GM18870 (cell line): ENCODE measurements around the gene CNKSR2.

Source experiments
- ATAC-seq: cut with Tn5 transposase; IDR thresholded peaks from one replicate; pipeline ENCODE4 v1.9.1; 2021; ENCODE audit warnings: moderate library complexity; ENCODE audit not compliant: unreplicated experiment

CNKSR2 gene

DNA sequence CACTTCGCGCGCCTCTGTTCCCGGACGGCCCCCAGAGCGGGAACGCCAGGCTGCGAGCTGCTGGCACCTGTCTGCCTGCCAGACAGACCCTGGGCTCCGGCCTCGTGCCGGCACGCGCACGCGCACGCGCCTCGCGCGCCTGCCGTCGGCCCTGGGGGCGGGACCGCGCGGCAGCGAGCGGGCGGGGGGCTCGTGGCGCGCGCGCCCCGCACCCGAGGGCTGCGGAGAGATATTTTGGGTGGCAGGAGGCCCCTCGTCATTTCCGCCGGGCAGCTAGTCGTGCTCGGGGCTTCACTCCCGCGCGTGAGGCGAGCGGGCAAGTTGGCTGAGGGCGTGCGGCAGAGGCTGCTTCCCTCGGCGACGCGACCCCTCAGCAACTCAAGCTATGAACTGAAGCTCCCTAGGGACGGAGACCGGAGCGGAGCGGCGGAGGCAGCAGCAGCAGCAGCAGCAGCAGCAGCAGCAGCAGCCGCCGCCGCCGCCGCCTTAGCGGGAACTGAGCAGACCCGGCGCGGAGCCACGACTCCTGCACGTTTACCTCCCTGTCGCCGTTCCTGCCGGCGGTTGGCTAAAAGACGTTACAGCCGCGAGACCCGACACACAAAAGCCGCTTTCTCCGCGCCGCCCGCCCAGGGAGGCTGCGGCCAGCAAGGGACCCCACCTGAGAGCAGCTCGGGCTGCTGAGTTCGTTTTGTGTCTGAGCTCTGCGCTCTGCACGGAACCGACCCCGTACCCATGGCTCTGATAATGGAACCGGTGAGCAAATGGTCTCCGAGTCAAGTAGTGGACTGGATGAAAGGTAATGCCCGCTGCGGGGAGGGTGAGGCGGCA, at the start of gene CNKSR2:
Gene CNKSR2, plus strand, starts transcription at position 256 of the 831 bp plus-strand sequence. Its CDS starts 480 bp downstream, at position 736.
- ATAC-seq = no peak

DNA sequence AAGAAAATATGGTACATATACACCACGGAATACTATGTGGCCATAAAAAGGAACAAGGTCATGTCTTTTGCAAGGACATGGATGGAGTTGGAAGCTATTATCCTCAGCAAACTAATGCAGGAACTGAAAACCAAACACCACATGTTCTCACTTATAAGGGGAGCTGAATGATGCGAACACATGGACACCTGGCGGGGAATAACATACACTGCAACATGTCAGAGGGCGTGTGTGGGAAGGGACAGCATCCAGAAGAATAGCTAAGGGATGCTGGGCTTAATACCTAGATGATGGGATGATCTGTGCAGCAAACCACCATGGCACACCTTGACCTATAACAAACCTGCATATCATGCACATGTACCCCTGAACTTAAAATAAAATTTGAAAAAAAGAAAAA, 19.5 kb upstream of the CNKSR2 start:
- no peak for ATAC-seq

DNA sequence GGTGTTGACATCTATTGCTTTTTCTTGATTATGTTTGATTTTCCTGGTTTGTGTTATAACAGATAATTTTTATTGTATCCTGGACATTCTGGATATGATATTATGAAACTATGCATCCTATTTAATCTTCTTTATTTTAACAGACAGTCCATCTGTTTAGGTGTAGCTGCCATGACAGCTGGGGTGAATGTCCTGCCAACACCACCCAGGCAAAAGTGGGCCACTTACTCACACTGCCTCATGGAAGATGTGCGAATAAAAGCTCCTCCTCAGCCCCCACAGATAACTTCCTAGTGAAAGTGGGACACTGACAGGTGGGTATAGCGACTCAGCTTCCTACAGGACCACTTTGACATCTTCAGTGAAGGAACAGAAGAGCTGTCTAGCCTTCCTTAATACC, 18.4 kb upstream of the CNKSR2 start:
- no peak for ATAC-seq

DNA sequence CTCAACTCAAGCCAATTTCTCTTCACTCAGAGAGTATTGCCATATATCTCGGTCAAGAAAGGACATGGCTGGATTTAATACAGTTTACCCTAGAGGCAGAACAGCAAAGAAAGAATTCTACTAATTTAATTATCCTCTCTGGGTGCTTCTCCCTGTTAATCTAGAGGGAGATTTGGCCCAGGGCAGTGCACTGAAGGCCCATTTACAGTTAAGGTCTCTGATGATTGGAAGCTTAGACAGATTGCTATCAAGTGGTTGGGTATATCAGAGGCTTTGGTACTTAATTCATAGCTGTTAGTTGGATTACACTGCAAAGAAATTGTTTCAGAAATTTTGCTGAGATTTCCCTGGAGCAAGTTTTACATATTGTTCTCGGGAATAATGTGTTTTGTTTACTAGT, 4.6 kb upstream of the CNKSR2 start:
- no peak for ATAC-seq

DNA sequence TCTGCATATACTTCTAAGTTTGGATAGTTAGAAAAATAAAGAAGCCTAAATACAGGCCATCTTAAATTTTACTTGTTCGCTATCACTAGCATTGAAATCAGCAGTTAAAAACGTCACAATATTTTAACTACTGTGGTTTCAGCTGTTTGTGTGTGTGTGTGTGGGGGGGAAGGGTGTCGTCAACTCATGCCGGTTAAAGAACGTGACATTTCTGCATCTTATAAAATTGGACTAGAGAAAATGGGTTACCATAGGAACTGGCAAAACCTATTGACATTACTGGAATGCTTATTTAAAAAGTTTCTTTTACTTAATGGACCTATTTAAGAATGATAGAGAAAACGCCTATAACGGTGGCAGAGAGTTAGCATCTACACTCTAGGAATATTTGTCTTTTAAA, 1.2 kb upstream of the CNKSR2 start:
- no peak for ATAC-seq

DNA sequence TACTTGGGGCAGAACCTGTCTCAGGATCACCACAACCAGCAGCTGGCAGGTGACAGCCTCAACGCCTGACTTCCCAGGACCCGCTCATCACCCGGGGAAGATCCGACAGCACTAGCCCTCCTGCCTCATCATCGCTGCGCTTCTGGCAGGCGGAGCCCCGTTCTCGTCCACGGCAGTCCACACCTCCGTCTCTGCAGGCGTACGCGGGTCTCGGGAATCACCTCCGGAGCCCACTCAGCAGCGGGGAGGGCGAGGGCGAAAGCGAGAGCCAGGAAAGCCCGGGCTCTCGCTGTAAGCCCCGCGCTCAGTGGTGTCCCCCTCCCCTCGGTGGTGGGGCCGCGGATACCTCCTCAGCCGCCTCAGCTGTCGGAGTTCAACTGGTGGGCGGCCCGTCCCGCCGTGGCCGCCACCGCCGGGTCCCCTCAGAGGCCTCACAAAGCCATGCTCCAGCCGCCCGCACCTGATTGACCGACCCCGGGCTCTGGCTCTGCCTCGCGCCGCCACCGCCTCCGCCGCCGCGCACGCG, 518 bp upstream of the CNKSR2 start:
- no peak for ATAC-seq

DNA sequence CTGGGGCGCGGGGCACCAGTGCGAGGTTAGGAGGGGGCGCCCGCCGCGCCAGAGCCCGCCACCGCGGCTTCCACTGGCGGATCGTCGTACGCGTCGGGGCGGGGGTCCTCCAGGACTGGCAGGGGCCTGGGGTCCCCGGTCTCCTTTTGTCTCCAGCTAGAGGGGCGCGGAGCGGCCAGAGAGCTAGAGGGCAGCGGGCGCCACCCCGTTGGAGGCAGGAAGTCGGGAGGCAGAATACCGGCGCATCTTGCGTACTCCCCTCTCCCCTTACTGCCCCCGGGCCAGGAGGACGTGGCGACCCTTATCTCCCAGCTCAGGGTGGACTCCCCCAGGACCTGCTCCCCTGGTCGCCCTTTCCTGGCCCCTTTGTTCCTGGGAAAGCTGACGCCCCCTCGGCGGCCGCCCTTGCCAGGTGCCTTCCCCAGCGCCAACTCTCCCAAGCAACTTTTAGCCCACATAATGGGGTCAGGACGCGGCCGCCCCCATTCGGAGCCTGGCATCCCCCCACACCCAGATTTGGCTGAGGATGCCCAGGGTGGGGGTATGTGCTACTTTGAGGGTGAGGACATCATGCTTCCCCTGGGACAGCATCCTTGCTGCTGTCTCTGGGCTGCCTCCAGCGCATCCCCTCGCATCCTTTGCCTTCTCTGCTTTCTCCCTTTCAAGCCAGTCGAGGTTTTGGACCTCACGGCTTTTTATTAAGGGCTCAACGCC, 933 bp downstream of the CNKSR2 start:
- ATAC-seq = no peak

DNA sequence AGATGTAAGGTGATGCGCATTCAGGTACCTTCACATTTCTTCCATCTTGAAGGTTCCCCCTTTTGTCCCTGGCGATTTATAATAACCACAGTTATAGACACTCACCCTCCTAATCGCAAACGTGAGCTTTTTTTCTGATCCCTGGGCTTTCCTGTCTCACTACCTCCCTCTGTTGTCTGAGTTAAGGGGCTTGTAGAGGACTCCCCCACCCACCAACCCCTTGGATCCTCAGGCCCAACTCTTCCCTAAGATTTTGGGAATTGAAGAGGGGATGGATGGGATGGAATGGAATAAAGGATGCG, 1.4 kb downstream of the CNKSR2 start:
- no peak for ATAC-seq

DNA sequence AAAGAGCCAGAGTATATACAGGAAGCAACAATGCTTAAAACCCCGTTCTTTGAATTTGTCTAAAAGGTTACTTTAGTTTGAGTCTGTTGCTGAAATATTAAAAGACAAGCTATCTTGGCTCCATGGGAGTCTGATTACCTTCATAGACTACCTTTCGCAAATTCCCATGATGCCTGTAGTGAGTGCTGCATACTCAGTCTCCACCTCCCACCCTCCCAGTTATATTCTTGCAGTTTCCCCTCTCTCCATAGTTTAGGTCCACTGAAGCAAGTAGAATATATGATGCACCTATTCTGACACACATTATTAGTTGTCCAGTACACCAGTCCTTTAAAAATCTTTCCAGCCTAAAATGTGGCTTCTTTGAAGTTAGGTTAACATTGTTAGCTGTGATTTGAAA, 2.4 kb downstream of the CNKSR2 start:
- no peak for ATAC-seq

DNA sequence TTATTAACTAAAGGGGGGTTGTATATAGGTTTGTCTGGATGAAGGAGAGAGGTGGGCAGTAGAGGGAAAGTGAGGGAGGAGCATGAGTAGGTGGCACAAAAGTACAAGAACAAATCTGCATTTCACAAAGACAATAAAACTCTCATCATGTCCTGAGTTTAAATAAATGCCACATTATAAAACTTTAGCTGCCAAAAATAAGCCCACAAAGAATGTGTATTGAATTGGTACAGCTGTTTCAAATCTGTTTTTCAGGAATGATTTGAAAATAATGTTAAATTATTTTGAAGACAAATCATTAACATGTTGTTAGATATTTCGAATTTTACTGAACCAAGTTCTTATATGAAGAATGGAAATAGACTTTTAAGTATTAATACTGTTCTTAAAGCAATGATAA, 5.8 kb downstream of the CNKSR2 start:
- no peak for ATAC-seq

DNA sequence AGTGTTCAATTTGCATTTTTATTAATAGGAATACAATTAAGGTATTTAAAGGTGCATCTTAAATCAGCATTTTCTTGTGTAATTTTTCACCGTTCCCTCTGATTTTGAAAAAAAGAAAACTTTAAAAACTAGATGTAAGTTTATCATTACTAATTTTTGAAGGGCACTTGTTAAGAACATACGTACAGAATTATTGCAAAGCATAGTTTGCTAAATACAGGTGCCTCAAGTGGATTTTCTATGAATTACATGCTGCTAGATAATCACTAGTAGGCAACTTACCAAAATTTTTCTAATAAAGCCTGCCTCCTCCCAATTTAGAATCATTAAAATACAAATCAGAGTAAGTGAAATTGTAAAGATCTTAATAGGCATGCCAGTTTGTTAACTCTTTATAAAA, 8.5 kb downstream of the CNKSR2 start:
- ATAC-seq = no peak

DNA sequence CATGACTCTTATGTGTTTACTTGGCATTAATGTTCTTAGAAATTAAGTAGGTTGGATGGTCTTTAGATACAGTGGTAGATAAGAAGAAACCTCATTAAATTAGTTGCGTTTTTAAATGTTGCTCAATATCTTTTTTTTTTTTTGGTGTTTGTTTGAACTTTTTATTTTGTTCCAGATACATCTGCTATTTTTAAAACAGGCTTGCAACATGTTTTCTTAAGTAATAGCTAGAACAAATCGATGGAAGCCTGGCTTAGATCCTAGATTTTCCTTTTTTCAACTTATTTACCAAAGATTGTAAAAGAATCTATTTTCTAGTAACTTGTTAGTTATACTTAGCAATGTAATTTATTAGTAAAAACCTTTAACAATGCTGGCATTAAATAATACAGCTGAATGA, 9.3 kb downstream of the CNKSR2 start:
- no peak for ATAC-seq

DNA sequence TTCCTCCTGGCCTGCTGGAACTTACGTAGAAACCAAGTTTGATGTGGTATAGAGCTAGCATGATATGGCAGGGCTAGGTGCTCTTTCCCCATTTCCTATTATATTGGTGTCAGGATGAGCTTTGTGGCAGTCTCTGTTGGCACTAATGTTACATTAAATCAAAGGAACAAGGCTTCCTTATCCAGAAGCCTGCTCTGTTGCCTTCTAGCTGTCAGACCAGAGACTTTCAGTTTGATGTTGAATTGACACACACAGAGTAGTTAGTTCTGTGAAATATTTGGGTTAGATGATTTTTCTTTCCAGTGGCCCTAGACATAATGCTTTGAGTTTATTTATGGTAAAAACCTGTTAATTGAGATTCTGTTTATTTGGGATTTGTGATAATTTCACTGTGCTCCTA, 10.0 kb downstream of the CNKSR2 start:
- no peak for ATAC-seq

DNA sequence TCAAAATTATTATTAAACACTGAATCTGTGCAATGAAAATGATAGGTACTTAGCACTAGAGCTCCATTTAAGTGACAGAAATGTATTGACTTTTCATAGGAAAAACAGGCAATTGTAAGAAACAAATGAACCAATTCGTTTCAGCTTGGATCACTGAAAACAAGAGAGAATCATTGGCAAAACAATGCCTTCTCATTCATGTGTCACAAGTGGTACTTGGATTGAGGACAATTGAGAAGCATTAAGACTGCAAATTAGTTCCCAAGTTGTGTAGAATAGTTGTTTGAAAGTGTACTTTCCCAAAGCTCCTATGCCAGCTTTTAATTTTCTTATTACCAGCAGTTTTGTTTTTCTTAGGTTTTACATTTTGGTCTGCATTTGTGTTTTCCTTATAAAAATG, 20.6 kb downstream of the CNKSR2 start:
- no peak for ATAC-seq

DNA sequence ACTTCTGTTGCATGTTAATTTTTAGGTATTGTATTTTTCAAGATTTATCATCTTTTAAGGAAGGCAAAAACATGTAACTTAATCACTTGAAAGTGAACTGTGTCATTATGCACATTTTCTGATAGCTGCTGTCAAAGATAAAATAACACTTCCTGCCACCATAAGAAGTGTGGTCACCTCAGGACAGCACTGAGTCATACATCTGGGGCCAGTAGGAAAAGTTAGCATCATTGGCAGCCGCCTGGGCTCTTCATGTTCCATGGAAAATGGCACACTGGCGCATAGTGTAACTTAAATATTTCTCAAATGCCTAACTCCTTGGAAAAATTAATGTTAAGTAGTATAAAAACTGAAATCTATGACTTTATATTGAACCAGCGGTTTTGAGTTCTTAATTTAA, 24.2 kb downstream of the CNKSR2 start:
- no peak for ATAC-seq

DNA sequence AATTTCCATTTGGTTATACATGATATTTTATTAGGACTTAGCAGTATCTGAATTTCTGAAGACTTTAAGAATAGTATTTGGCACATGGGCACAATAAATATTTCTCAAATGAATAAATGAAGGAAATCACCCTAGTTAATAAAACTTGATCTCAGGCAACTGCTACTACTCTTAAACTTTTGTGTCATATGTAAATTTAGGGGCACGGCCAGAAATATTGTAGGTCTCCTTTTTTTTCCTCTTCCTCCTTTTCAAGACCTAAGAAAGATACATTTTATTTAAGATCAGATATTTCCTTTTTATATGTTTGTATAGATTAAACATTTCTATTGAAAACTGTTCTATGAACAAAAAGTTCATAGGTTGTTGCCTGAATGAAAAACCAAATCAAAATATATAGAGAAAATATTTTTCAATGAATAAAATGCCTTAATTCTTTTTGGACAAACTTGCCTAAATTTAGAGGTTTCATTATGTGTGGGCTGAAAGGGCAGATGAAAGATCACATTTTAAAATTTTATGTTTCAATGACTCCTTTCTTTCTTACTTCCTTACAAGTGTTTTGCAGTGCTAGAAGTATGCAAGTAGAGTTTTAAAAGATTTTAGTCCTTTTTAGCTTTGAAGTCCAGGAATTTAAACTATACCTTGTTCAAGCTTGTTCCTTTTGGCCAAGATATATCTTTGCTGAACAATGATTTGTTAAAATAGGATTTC, 26.3 kb downstream of the CNKSR2 start:
- no peak for ATAC-seq

DNA sequence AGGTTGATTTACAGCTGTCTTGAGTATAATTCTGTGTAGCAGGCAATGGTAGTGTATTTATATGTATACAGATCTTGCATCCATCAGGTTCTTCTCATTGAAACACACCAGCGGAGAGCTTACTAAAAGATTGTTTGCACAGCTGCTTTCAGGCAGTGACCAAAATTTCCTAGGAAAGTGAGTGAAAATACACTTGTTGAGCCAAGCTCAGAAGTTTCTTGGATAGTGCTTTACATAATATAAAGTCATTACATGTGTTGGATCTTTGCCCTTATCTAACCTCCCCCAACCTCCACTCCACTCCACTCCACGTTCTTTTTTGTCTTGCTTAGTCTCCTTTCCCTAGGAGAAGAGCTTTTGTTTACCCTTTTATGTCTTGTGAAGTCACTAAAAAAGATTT, 34.1 kb downstream of the CNKSR2 start:
- no peak for ATAC-seq

DNA sequence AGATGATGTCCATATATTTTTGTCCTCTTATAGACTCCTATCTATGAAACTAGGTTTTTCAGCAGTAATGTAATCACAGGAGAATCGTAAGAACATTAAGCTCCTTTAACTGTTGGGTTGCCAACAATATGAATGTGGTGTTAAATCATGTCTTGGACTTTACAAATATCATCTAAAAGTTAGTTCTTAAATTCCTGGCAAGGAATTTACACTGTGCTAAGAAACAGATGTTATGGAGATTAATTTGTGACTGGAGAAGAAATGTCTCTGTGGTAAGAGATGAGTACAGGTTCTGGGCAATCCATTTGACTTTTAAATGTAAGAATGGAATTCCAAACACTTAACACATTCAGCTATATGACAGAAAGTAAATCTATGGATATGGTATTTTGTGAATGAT, 34.6 kb downstream of the CNKSR2 start:
- ATAC-seq = no peak

DNA sequence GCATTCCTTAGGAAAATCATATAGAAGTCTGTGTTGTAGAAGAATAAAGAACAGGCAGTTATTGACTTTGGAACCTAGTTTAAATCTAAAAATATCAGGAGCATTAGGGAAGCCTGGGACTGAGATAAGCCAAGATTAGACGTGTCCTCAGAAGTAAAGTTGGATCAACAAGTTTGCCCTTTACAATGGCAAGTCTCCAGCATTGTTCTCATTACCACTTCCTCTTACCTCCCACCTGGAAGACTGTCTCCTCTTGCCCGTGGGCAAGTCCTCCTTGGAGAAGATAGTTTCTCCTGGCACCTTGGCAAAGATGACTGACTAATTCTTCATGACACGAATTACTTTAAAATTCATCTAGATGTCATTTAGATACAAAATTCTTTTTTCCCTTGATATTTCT, 37.8 kb downstream of the CNKSR2 start:
- ATAC-seq = no peak

DNA sequence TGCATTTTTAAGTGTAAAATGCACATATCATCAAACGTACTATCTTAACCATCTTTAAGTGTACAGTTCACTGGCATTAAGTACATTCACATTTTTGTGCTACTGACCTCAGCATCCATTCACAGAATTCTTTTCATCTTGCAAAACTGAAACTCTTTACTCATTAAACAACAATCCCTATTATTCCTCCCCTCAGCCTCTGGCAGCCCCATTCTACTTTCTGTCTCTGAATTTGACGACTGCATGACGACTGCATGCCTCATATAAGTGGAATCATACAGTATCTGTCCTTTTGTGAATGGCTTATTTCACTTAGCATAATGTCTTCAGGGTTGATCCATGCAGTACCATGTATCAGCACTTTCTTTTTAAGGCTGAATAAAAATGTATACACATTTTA, 38.7 kb downstream of the CNKSR2 start:
- ATAC-seq = no peak

DNA sequence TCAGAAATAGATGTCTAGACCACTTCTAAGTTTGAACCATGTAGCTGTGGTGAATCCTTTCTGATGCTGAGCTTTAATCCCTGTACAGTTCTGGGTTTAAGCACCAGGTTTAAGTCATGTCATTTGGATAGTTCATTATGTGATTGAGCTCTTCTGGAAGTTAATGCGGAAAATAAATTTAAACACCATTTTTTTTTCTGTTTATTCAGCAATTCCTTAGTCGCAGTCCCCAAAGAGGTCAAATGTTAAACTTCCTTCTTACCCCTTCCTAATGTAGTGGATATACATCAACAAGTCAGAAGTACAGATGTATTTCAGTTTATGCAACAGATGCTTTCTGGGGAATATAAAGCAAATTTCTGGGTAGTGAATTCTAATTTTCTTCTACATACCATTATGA, 52.9 kb downstream of the CNKSR2 start:
- ATAC-seq = no peak

DNA sequence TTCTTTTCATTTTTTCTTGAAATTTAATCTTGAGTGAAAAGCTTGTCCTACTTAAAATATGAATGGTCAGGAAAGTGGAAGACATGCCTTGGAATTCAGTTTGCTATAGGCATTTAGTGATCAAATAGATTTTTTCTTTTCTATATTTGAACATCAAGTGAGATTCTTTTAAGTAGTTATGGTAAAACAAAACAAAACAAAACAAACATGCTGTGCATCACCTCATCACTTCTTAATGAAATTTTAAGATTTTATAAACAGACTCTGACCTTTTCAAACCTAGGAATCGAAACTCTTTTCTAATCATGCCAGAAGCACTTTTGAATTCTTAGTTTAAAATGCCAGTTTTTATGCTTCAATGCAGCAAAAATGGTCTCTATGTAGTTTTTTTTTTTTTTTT, 62.8 kb downstream of the CNKSR2 start:
- ATAC-seq = no peak
